Neural crest cell (in vitro differentiated cells): ENCODE data around the gene FAM171A2. TPM values are rescaled to one million over a fixed set of nuclear protein-coding genes. Genes with fewer than 3 reads are reported as not detected.

Experiments
- DNase-seq: peaks from one replicate; pipeline ENCODE4 v3.0.0; 2021; ENCODE audit warnings: low read depth, mixed read lengths, low spot score
- H3K27ac Mint-ChIP-seq: one replicate; pipeline ENCODE4 v1.8.0; 2021; ENCODE audit warnings: mild to moderate bottlenecking, mixed read lengths; ENCODE audit not compliant: unreplicated experiment
- H3K27me3 Mint-ChIP-seq: 2 replicates; pipeline ENCODE4 v1.8.0; 2021; ENCODE audit warnings: low read depth, mild to moderate bottlenecking, mixed read lengths
- H3K36me3 Mint-ChIP-seq: 2 replicates; pipeline ENCODE4 v1.8.0; 2021; ENCODE audit warnings: low read depth, mild to moderate bottlenecking, mixed read lengths
- H3K4me1 Mint-ChIP-seq: 2 replicates; pipeline ENCODE4 v1.8.0; 2021; ENCODE audit warnings: mixed read lengths
- H3K4me3 Mint-ChIP-seq: one replicate; pipeline ENCODE4 v1.8.0; 2021; ENCODE audit warnings: mild to moderate bottlenecking, mixed read lengths
- H3K9me3 Mint-ChIP-seq: 2 replicates; pipeline ENCODE4 v1.8.0; 2021; ENCODE audit warnings: mixed read lengths
- total RNA-seq: library from RNA; stranded (reverse); gene quantifications from 2 replicates; pipeline ENCODE4 v1.2.1, GENCODE V29; 2021
- TF ChIP-seq, protein P1 (sequence below): fragments of 200-600 bp; sonication (generic); conservative IDR thresholded peaks from 2 replicates; pipeline ENCODE4 v1.5.0; 2021; ENCODE audit warnings: antibody characterized with exemption, mild to moderate bottlenecking

FAM171A2 gene
- total RNA-seq, 1 donor from 2014 or later, result 51.9 TPM

- peak overlapping the region; percentile 13 for H3K4me3 Mint-ChIP-seq
- TF ChIP-seq, protein P1, sequence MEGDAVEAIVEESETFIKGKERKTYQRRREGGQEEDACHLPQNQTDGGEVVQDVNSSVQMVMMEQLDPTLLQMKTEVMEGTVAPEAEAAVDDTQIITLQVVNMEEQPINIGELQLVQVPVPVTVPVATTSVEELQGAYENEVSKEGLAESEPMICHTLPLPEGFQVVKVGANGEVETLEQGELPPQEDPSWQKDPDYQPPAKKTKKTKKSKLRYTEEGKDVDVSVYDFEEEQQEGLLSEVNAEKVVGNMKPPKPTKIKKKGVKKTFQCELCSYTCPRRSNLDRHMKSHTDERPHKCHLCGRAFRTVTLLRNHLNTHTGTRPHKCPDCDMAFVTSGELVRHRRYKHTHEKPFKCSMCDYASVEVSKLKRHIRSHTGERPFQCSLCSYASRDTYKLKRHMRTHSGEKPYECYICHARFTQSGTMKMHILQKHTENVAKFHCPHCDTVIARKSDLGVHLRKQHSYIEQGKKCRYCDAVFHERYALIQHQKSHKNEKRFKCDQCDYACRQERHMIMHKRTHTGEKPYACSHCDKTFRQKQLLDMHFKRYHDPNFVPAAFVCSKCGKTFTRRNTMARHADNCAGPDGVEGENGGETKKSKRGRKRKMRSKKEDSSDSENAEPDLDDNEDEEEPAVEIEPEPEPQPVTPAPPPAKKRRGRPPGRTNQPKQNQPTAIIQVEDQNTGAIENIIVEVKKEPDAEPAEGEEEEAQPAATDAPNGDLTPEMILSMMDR, result no peak
- H3K27ac Mint-ChIP-seq, result no peak overlapping the region
- DNase-seq, result no peak
- no peaks in the 10 kb centered on the region for H3K9me3 Mint-ChIP-seq
- H3K4me1 Mint-ChIP-seq, result peaks cover 31% of the 10 kb centered on the region
- peaks cover 67% of the 10 kb centered on the region for H3K27me3 Mint-ChIP-seq
- no peaks in the 10 kb centered on the region for H3K36me3 Mint-ChIP-seq
These were observed 52.0 kb downstream of the FAM171A2 start for GRCh38 chr17:44311562-44312181.

DNA sequence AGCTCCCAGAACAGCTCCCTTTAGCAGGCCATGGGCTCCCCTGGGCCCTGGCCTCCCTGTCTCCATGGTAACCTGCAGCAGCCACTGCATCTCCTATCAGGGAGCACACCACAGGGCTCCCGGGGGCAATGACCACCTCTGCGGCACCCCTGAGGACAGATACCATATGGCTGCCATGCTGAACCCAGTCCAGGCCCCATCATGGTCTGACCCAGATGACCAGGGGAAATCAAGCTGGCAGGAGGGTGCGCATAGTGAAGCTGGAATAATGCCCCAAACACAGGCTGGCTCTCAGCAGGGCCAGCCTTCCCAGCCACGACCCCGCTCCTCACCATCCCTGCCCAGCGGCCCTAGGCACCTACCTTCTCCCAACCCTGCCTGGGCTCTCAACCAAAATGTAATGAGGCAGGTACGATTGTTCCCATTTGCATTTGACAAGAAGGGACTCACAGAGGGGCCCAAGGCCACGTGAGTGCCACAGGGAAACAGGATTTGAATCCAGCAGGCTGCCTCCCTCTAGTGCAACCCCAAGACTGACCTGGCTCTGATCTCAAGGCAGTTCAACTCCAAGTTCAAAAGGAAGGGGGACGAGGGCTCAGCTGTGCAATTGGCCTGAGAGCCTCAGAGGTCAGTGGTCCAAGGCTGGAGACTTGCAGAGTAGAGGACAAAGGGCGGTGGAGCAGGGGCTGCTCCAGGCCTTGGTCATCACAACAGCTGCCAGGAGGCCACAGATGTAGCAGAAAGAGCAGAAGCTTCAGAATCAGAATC lies 52.9 kb downstream of the FAM171A2 start:
- peaks cover 63% of the 10 kb centered on the region for H3K27me3 Mint-ChIP-seq
- TF ChIP-seq, protein P1, result no peak
- no peak for DNase-seq
- no peak overlapping the region for H3K27ac Mint-ChIP-seq
- peaks cover 25% of the 10 kb centered on the region for H3K4me1 Mint-ChIP-seq
- no peaks in the 10 kb centered on the region for H3K36me3 Mint-ChIP-seq
- H3K4me3 Mint-ChIP-seq, result peak overlapping the region; percentile 64
- no peaks in the 10 kb centered on the region for H3K9me3 Mint-ChIP-seq

- TF ChIP-seq, protein P1, result no peak
- H3K4me3 Mint-ChIP-seq, result peak overlapping the region; percentile 64
- H3K4me1 Mint-ChIP-seq, result peaks cover 22% of the 10 kb centered on the region
- H3K27ac Mint-ChIP-seq, result no peak overlapping the region
- DNase-seq, result no peak
- H3K36me3 Mint-ChIP-seq, result no peaks in the 10 kb centered on the region
- peaks cover 61% of the 10 kb centered on the region for H3K27me3 Mint-ChIP-seq
- no peaks in the 10 kb centered on the region for H3K9me3 Mint-ChIP-seq
These were observed 53.5 kb downstream of the FAM171A2 start for GRCh38 chr17:44310188-44310587.

GRCh38 chr17:44309472-44309871 lies 54.2 kb downstream of the FAM171A2 start:
- TF ChIP-seq, protein P1, result no peak
- H3K4me1 Mint-ChIP-seq, result peaks cover 22% of the 10 kb centered on the region
- no peak for DNase-seq
- no peak overlapping the region for H3K27ac Mint-ChIP-seq
- H3K36me3 Mint-ChIP-seq, result no peaks in the 10 kb centered on the region
- H3K9me3 Mint-ChIP-seq, result no peaks in the 10 kb centered on the region
- H3K27me3 Mint-ChIP-seq, result peaks cover 57% of the 10 kb centered on the region
- peak overlapping the region; percentile 69 for H3K4me3 Mint-ChIP-seq

GRCh38 chr17:44308865-44309264 lies 54.8 kb downstream of the FAM171A2 start:
- peaks cover 18% of the 10 kb centered on the region for H3K4me1 Mint-ChIP-seq
- no peak for DNase-seq
- H3K27me3 Mint-ChIP-seq, result peaks cover 55% of the 10 kb centered on the region
- no peaks in the 10 kb centered on the region for H3K9me3 Mint-ChIP-seq
- no peak overlapping the region for H3K27ac Mint-ChIP-seq
- TF ChIP-seq, protein P1, result no peak
- no peaks in the 10 kb centered on the region for H3K36me3 Mint-ChIP-seq
- peak overlapping the region; percentile 69 for H3K4me3 Mint-ChIP-seq
